ENCODE results near the gene SARM1. TPM values are rescaled to one million over a fixed set of nuclear protein-coding genes. Genes with fewer than 3 reads are reported as not detected.

SARM1 gene
- total RNA-seq, 2 experiments from 2014 or later, result 34.8 to 35.3 TPM

DNA sequence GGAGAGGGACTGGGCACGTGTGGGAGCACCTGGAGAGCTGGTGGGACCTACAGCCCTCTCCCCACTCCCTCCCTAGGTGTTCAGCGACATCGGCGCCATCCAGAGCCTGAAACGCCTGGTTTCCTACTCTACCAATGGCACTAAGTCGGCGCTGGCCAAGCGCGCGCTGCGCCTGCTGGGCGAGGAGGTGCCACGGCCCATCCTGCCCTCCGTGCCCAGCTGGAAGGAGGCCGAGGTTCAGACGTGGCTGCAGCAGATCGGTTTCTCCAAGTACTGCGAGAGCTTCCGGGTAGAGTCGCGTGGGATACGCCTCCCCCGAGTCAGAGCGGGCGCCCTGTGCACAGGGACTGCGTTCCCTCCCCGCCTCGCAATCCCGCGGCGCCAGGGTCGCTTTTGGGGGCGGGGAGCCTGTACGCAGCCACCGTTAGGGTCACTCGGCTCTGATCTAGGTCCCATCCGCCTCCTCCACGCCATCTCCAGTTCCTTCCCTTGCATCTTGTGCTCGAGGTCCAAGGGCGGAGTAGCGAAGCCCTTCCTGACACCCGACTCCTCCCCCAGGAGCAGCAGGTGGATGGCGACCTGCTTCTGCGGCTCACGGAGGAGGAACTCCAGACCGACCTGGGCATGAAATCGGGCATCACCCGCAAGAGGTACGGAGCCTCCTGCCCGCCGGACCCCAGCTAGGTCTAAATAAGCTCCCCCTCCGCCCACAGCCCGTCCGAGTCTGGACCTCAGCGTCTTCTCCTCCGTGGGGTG, 13.0 kb downstream of the SARM1 start:
- POLR2A ChIA-PET, result interaction anchor here (0.5 to 1.9 kb wide), 8 partner anchors 8 to 191 kb away, joined by 3 to 15 read pairs (median 4); partner anchors contain the start of genes IFT20, POLDIP2, SARM1 and TNFAIP1
- CTCF ChIA-PET, result interaction anchor here (0.9 to 1.2 kb wide), 5 partner anchors 21 to 111 kb away, joined by 3 to 4 read pairs (median 3); partner anchors contain the start of gene TNFAIP1

DNA sequence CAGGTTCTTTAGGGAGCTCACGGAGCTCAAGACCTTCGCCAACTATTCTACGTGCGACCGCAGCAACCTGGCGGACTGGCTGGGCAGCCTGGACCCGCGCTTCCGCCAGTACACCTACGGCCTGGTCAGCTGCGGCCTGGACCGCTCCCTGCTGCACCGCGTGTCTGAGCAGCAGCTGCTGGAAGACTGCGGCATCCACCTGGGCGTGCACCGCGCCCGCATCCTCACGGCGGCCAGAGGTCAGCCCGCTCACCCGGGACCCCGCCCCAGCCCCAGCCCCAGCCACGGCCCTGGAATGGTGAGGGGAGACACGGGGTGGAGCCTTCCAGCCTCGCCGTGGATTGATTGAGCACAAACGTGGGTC, 13.5 kb downstream of the SARM1 start:
- CTCF ChIA-PET, result interaction anchor here (0.9 to 1.2 kb wide), 2 partner anchors 49 to 110 kb away, joined by 3 read pairs; partner anchors contain the start of gene TNFAIP1
- POLR2A ChIA-PET, result interaction anchor here (0.5 to 1.9 kb wide), 7 partner anchors 9 to 190 kb away, joined by 3 to 15 read pairs (median 5); partner anchors contain the start of genes IFT20, POLDIP2, SARM1 and TNFAIP1

DNA sequence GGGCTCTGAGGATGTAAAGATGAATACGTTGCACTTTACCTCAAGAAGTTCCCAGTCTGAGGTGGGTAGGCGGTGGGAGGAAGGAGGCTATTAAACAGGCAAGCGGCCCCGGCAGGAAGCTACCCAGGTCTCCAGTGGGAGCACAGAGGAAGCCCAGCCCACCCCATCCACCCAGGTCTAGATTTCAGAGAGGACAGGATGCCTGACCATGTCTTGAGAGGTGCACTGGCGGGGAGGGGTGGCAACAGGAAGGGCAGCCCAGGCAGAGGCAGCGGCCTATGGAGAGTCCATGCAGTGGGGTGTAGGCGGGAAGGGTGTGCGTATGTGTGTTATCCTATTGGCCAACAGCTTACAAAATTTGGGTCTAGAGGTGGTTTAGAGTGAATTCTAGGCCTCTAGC, 13.9 kb downstream of the SARM1 start:
- CTCF ChIA-PET, result interaction anchor here (0.9 to 1.2 kb wide), 2 partner anchors 50 to 110 kb away, joined by 3 read pairs; partner anchors contain the start of gene TNFAIP1
- POLR2A ChIA-PET, result interaction anchor here (1.5 to 1.9 kb wide), 4 partner anchors 28 to 190 kb away, joined by 3 to 11 read pairs (median 4); partner anchors contain the start of genes IFT20, POLDIP2 and TNFAIP1

DNA sequence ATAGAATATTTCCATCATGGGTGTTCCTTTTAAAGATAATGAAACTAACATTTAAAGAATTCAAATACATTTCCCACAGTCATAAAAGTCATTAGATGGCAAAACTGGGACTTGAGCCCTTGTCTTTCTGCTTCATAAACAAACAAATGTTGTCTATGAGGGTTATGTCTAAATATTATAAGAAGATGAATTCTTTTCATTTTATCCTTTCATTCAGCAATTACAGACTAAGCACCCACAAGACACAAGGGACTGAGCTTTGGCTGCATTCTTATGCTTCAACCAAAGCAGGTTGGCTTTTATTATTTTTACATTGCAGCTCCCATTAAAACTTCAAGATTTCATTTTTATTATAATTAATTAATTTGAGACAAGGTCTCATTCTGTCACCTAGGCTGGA, 14.9 kb downstream of the SARM1 start:
- ChIA-PET POLR2A (interaction anchor here (0.5 to 0.8 kb wide), 2 partner anchors 9 to 29 kb away, joined by 3 read pairs; partner anchors contain the start of gene POLDIP2), CTCF (no interaction called here)

DNA sequence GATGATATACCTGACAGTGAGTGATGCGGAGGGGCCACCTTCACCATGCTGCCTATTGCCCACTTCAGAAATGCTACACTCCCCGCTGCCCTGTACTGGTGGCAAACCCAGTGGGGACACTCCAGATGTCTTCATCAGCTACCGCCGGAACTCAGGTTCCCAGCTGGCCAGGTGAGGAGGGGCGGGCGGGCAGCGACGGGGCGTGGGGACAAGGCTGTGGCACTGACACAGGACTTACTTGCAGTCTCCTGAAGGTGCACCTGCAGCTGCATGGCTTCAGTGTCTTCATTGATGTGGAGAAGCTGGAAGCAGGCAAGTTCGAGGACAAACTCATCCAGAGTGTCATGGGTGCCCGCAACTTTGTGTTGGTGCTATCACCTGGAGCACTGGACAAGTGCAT, 16.6 kb downstream of the SARM1 start:
- CTCF ChIA-PET, result interaction anchor here (0.9 kb wide), 1 partner anchor 59 kb away, joined by 3 read pairs; no protein-coding TSS in a partner anchor

DNA sequence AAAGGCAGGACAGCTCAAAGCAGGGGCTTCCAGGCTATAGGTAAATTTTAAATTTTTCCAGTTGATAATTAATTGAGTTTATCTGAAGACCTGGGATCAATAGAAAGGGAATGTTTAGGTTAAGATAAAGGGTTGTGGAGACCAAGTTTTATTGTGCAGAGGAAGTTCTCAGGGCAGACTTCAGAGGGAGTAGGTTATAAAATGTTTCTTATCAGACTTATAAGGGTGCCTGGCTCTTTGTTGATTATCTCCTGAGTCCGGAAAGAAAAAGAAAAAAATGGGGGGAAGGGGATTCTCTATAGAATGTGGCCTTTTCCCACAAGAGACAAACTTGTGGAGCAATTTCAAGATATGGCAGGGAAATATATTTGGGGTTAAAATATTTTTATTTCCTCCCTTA, 18.6 kb downstream of the SARM1 start:
- ChIA-PET CTCF (interaction anchor here (0.7 kb wide), 1 partner anchor 15 kb away, joined by 3 read pairs; no protein-coding TSS in a partner anchor), POLR2A (no interaction called here)

More for the DNA sequence above, 16.6 kb downstream of the SARM1 start:
- POLR2A ChIA-PET, result interaction anchor here (0.6 kb wide), 1 partner anchor 13 kb away, joined by 3 read pairs; no protein-coding TSS in a partner anchor

DNA sequence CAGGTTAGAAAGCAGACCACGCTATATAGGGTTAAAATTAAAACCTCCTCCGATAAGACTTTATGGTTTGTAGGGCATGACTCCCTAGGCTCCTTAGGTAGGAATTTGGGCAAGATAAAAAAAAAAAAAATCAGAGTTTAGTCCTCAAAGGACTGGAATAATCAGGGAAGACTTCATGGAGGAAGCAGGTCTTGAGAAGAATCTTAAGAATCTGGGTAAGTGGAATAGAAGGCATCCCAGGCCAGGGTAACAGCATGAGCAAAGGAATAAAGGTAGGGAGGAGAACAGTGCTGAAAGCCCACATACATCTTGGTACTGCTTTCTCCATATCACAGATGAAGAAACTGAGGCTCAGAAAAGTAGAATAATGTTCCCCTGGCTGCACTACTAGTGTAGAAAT, 19.1 kb downstream of the SARM1 start:
- ChIA-PET POLR2A (no interaction called here), CTCF (no interaction called here)

DNA sequence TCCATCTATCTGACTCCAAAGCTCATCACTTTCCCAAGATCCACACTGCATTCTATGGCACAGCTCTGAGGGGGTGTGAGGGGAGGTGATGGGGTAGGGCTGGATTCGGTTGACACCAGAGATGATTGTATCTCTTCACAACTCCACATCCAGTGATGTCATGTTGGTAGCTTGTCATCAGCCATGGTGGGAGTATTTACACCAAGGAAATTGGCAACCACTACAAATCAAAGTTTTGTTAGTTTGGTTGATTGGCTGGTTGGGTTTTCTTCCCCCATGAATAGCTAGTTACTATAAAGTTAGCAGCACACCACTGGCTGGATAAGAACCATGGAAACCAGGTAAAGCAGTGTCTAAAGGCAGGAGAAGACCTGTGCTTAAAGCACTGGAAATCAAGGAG, 19.5 kb downstream of the SARM1 start:
- ChIA-PET POLR2A (interaction anchor here (0.6 kb wide), 1 partner anchor 9 kb away, joined by 3 read pairs; no protein-coding TSS in a partner anchor), CTCF (no interaction called here)

DNA sequence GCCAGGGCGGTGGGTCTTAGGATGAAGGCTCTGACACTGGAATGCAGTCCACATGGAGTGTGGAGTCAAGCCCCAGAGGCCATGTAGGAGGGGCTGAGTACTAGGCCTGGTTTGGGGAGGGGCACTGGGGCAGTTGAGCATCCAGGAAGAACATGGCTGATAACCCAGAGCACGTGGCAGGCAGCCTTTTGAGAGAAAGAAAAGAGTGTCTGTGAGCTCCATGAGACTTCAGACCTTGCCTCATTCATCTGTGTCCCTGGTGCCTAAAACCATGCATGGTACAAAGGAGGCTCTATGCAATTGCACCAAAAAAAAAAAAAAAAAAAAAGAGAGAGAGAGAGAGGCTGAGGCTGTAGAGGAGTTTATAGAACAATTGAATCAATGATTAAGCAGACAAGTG, 19.9 kb downstream of the SARM1 start:
- POLR2A ChIA-PET, result interaction anchor here (0.6 kb wide), 1 partner anchor 8 kb away, joined by 3 read pairs; no protein-coding TSS in a partner anchor

DNA sequence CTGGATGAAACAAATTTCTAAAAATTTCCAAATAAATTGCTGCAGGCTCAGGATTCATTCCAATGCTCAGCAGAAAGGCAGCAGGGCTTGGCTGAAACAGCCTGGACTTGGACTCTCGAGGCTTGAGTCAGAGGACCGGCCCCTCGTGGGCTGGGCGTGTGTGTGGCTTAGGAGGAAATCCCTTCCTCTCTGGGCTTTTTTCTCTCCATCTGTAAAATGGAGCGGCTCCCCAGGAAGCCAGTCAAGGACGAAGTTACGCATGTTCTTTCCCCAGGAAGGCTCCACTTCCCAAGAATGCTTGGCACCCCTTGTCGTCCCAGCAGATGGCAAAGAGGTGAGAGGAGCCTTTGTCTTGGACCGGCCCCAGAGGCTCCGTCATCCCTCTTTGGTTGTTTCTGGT, 21.0 kb downstream of the SARM1 start:
- ChIA-PET POLR2A (interaction anchor here (0.7 kb wide), 1 partner anchor 57 kb away, joined by 8 read pairs; no protein-coding TSS in a partner anchor), CTCF (no interaction called here)

More for the DNA sequence above, 19.9 kb downstream of the SARM1 start:
- CTCF ChIA-PET, result no interaction called here

DNA sequence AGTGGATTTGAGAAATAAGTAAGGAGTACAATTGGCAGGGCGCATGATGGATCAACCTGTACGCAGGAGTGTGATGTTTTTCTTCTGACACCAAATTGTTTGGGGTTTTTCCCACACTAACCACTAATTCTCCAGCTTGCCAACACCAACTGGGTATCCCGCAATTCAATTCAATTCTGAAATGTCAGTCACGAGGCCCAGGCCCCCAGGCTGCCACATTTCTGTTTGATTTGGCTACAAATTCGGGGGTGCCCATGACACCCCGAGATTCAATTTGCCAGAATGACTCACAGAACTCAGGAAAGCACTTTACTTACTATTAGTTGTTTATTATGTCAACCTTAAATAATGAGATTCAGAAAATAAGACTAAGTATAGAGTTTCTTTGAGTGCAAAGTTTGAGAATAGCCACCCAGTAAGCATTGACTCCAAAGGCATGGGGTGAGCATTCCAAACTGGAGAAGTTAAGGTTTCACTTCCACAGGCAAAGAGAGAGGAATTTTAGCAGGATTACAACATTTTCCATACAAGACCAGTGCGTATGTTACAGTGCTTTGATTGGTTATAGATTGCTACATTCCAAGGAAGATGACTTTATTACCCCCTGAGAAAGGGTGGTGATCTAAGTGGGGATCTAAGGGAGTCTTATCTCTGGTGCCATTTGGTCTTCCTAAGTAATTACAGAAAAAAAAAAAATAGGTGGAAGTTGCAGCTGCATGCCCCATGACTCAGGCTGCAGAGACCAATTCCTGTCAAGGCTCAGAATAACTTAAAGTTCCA, 23.0 kb downstream of the SARM1 start:
- ChIA-PET POLR2A (interaction anchor here (0.6 to 0.7 kb wide), 2 partner anchors 8 to 77 kb away, joined by 3 to 6 read pairs; no protein-coding TSS in a partner anchor), CTCF (no interaction called here)

DNA sequence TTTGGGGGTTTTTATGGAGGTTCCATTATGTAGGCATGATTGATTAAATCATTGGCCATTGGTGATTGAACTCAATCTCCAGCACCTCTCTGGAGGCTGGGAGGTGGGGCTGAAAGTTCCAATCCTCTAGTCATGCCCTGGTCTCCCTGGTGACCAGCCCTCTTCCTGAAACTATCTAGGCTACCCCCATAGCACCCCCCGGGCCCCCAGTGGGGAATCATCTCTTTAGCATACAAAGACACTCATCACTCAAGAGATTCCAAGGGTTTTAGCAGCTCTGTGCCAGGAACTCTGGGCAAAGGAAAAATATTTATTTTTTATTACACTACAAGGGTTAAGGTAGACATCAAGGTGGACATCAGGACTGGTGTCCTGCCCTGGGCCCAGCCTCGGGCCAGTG, 23.9 kb downstream of the SARM1 start:
- ChIA-PET POLR2A (interaction anchor here (0.7 kb wide), 1 partner anchor 9 kb away, joined by 3 read pairs; no protein-coding TSS in a partner anchor), CTCF (no interaction called here)

DNA sequence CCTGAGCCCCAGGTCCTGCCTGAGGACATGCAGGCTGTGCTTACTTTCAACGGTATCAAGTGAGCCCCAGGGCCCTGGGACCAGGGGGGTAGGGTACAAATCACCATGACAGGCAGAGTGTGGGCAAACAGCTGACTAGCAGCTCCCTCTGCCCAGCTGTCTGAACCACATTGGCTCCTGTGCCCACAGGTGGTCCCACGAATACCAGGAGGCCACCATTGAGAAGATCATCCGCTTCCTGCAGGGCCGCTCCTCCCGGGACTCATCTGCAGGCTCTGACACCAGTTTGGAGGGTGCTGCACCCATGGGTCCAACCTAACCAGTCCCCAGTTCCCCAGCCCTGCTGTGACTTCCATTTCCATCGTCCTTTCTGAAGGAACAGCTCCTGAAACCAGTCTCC, 24.5 kb downstream of the SARM1 start:
- ChIA-PET POLR2A (no interaction called here), CTCF (no interaction called here)

DNA sequence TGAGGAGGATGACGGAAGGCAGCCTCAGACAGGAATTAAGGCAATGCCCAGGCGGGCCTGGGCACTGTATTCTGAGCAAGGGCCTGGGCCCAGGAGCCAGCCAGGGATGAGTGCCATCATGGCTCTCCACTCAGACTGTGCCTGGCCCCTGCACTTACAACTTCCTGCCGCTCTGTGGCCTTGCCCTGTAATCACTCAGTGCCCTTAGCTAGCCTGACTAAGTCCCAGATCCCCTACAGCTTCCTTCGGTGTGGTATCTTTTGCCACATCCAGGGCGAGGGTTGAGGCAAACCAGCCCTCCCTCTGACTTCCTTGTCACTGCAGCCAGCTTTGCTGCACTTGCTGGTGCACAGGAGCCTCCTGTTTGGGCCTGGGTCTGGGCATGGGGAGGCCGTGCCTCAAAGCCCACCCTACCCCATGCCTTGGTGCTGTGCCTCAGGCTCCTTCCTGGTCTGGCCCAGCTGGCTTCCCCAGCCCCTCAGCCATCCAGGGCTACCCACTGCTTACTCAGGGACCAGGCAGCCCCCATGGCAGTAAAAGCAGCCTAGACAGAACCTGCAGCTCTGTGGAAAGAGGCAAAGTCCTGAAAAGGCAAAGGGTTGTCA, 25.2 kb downstream of the SARM1 start:
- CTCF ChIA-PET, result no interaction called here
- POLR2A ChIA-PET, result no interaction called here

DNA sequence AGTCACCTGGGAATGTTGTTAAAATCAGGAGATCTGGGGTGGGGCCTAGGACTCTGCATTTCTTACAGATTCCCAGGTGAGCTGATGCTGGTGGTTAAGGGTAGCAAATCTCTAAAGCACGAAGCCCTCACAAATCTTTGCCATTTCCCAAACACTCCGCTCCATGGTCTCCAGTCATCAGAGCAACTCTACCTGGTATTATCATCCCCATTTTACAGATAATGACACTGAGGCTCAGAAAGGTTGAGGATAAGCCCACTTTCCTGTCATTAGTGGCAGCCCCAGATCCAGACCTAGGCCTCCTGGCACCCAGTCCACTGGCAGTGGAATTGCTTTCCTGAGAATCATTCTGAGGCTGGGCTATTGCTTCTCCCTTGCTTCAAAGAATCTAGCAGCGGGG, 25.8 kb downstream of the SARM1 start:
- POLR2A ChIA-PET, result no interaction called here
- CTCF ChIA-PET, result no interaction called here

DNA sequence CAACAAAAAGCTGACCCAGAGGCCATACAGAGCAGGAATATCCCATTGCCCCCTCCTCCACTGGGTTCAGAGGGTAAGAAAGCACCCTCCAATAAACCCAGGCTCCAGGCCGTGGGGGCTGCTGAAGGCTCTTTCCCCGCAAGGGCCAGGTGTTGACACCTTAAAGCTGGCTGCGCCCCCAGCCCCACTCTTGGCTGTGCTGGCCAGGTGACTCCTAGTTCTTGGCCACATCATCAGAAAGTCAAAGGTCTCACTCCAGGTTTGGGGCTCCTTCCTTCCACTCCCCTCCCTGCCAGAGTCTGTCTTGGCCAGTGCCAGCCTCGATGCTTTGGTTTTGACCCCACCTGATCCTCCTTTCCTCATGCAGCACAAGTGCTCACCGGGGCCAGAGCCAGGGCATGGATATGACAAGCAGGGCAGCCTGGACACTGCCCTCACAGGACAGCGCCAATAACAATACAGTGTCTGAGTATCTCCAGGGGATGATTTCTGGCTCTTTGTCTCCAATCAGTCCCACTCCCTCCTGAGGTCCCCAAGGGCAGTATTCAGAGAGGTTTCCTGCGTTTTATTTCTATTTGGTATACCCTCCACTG, 26.3 kb downstream of the SARM1 start:
- POLR2A ChIA-PET, result no interaction called here
- CTCF ChIA-PET, result no interaction called here

DNA sequence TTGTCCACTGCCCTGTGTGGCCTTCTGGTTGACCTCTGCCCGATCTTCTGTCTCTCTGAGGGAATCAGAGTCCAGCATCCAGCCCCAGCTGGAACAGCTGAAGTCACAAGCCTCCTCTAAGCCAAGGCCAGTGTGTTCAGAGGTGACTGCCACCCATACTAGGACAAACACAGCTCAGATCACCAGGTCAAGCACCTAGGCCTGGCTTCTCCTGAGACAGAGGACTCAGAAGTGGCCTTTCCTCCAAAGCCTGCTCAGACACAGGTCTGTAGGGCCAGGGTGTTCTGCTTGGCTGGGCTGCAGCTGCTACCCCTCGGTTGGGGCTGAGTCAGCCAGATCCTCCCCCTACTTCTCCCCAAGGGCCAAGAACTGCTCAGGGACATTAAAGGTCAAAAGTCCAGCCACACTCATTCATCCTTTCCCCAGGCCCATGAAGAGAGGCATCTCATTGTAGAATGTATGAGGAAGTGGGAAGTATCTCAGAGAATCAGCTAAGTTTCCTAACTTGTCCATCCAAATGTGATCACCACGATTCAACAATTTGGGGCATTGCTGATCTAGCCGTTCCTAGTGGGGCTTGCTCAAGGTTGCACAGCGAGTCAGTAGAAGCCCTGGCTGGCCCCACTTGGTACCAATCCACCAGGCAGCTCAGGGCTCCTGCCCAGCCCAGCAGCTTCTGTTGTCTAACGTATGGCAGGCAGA, 26.9 kb downstream of the SARM1 start:
- ChIA-PET CTCF (no interaction called here), POLR2A (no interaction called here)

DNA sequence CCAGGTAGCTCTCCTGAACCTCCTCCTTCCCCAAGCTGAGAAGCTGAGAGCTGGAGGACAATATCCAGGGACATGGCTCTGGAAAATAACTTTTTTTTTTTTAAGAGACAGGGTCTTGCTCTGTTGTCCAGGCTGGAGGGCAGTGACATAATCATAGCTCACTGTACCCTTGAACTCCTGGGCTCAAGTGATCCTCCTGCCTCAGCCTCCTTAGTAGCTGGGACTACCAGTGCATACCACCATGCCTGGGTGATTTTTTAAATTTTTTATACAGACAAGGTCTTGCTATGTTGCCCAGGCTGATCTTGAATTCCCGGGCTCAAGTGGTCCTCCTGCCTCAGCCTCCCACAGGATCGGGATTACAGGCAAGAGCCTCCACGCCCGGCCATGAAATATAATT, 28.3 kb downstream of the SARM1 start:
- ChIA-PET CTCF (no interaction called here), POLR2A (interaction anchor here (0.7 kb wide), 1 partner anchor 9 kb away, joined by 3 read pairs; no protein-coding TSS in a partner anchor)

Data from activated CD8-positive, alpha-beta memory T cell treated with anti-CD3 and anti-CD28 coated beads for 36 hours (primary cell).